Omental fat pad (tissue), 4 donors: ENCODE data around the gene CEACAM5. TPM values are rescaled to one million over a fixed set of nuclear protein-coding genes. Genes with fewer than 3 reads are reported as not detected.

Experiments
- ATAC-seq: fragments of 150-250 bp; one replicate; pipeline ENCODE4 v1.9.1; 2016; ENCODE audit warnings: mild to moderate bottlenecking, moderate library complexity; ENCODE audit not compliant: low FRiP score
- DNase-seq: peaks from one replicate; pipeline ENCODE4 v3.0.0-alpha.2; 2019; ENCODE audit warnings: low spot score
- total RNA-seq, 4 donors: library from RNA; depleted of rRNA; stranded (reverse); fragments of >200 nt; gene quantifications; one replicate each; pipeline ENCODE4 v1.1.0, GENCODE V29; 2016
- TF ChIP-seq, protein P1 (sequence below), 3 donors: fragments of 450-650 bp; IDR thresholded peaks; one replicate each; pipeline ENCODE4 v1.5.1; 2016 to 2017; ENCODE audit warnings: antibody characterized with exemption in 3 of 3, mild to moderate bottlenecking in 3 of 3, moderate library complexity in 2 of 3

CEACAM5 gene
- total RNA-seq, 4 donors from 2014 or later: not detected

DNA sequence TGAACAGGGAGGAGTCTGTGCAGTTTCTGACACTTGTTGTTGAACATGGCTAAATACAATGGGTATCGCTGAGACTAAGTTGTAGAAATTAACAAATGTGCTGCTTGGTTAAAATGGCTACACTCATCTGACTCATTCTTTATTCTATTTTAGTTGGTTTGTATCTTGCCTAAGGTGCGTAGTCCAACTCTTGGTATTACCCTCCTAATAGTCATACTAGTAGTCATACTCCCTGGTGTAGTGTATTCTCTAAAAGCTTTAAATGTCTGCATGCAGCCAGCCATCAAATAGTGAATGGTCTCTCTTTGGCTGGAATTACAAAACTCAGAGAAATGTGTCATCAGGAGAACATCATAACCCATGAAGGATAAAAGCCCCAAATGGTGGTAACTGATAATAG, 63.0 kb downstream of the CEACAM5 start:
- TF ChIP-seq, protein P1, sequence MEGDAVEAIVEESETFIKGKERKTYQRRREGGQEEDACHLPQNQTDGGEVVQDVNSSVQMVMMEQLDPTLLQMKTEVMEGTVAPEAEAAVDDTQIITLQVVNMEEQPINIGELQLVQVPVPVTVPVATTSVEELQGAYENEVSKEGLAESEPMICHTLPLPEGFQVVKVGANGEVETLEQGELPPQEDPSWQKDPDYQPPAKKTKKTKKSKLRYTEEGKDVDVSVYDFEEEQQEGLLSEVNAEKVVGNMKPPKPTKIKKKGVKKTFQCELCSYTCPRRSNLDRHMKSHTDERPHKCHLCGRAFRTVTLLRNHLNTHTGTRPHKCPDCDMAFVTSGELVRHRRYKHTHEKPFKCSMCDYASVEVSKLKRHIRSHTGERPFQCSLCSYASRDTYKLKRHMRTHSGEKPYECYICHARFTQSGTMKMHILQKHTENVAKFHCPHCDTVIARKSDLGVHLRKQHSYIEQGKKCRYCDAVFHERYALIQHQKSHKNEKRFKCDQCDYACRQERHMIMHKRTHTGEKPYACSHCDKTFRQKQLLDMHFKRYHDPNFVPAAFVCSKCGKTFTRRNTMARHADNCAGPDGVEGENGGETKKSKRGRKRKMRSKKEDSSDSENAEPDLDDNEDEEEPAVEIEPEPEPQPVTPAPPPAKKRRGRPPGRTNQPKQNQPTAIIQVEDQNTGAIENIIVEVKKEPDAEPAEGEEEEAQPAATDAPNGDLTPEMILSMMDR (IDR thresholded peaks at IDR 0.05): no peak
- ATAC-seq: no peak
- no peak for DNase-seq

DNA sequence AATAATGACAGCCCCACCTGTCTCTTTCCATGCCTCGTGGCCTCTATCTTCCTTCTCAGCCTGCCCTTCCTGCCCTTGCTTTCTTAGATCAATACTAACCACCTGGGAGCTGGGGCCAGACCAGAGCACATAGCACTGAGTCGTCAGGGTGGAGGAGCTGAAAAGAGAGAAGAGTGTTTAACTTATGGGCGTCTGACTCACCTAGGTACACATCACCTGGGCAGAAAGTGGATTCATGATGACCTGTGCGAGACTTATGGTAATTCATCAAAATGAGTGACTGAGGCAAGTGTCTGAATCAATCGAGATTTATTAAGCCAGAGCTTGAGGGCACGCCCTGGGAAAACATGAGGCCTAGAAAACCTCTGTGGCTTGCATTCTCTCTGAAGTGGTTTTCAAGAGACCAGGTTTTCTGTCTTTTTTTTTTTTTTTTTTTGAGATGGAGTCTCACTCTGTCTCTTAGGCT, 66.1 kb downstream of the CEACAM5 start:
- ATAC-seq (no peak), DNase-seq (no peak)
- TF ChIP-seq, protein P1 (IDR thresholded peaks at IDR 0.05): no peak

DNA sequence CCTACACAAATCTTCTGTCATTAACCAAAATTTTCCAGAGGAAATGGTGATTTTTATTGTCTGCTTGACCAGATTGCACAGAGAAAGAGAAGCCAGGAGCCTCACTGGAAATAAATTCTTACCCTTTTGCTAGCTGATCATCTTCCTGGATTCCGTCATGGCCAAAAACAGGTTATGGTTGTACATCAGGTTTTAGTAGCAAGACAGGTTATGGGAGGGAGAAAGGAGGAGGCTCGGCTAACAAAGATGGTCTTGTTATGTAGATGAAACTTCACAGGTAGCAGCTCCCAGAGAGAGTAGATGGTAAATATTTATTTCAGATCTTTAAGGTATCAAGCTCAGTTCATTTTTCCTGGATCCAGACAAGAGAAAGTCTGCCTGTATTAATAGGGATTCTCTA, 68.3 kb downstream of the CEACAM5 start:
- TF ChIP-seq, protein P1 (IDR thresholded peaks at IDR 0.05): no peak
- ATAC-seq: no peak

More for the DNA sequence above, 68.3 kb downstream of the CEACAM5 start:
- DNase-seq: no peak

Other genes starting within 250 kb of the CEACAM5 start
- gene CEACAM21, start 132.5 kb upstream of the CEACAM5 start, total RNA-seq: 1 to 10 TPM in 2 of 4 donors, under 1 TPM in 2; 0.37 to 3.5 (median 1.4) TPM
- 1 to 10 TPM in 3 of 4 donors, not detected in 1; 1.7 to 9.0 (median 2.6) TPM for gene CEACAM4, start 81.6 kb upstream of the CEACAM5 start, total RNA-seq
- not detected for gene CEACAM7, start 20.4 kb upstream of the CEACAM5 start, total RNA-seq
- under 1 TPM in 1 of 4 donors, not detected in 3; 0.19 TPM for gene CEACAM6, start 46.9 kb downstream of the CEACAM5 start, total RNA-seq
- 10 to 100 TPM in 1 of 4 donors, not detected in 3; 20.3 TPM for gene CEACAM3, start 88.0 kb downstream of the CEACAM5 start, total RNA-seq
- gene LYPD4, start 136.1 kb downstream of the CEACAM5 start, total RNA-seq: not detected
- gene DMRTC2, start 136.4 kb downstream of the CEACAM5 start, total RNA-seq: not detected
- 100 to 1,000 TPM; 559 to 757 (median 617) TPM for gene RPS19, start 151.6 kb downstream of the CEACAM5 start, total RNA-seq
- 1 to 10 TPM in 1 of 4 donors, under 1 TPM in 1, not detected in 2; 0.72 to 1.8 TPM for gene CD79A, start 168.7 kb downstream of the CEACAM5 start, total RNA-seq
- gene ARHGEF1, start 174.6 kb downstream of the CEACAM5 start, total RNA-seq: 100 to 1,000 TPM in 1 of 4 donors, 10 to 100 TPM in 3; 53.1 to 129 (median 72.0) TPM
- gene ERFL, start 219.8 kb downstream of the CEACAM5 start, total RNA-seq: under 1 TPM in 1 of 4 donors, not detected in 3; 0.25 TPM